Measurements from ENCODE around the gene MYZAP. TPM values are rescaled to one million over a fixed set of nuclear protein-coding genes. Genes with fewer than 3 reads are reported as not detected.

The MYZAP gene
- total RNA-seq, 1 experiment from 2014 or later: not detected

- no peak overlapping the region for H3K4me3 ChIP-seq (ENCODE audit: low read depth, low read length, poor library complexity, severe bottlenecking)
- BruUV-seq (replicated peaks): no TSS peak
- DNase-seq (ENCODE audit: low spot score): no peak
- CTCF ChIA-PET: no interaction called here
- POLR2A ChIA-PET (ENCODE audit: low non-redundant PET): no interaction called here
- no peak for TF ChIP-seq EZH2 (IDR thresholded peaks at IDR 0.05; ENCODE audit: borderline replicate concordance, low read depth, low read length, poor library complexity, severe bottlenecking)
- no peak for TF ChIP-seq CTCF (conservative IDR thresholded peaks at IDR 0.05; ENCODE audit: low read depth, low read length)
- intact Hi-C loops (cut with micrococcal nuclease; ENCODE audit: unreplicated experiment): no loop called here
- peaks cover 41% of the 10 kb centered on the region for H3K4me1 ChIP-seq (ENCODE audit: insufficient read depth, low read length, poor library complexity, severe bottlenecking)
- H3K9me3 ChIP-seq (ENCODE audit: low read depth, low read length, poor library complexity, severe bottlenecking): no peaks in the 10 kb centered on the region
- H3K36me3 ChIP-seq (ENCODE audit: insufficient read depth, low read length, poor library complexity, severe bottlenecking): no peaks in the 10 kb centered on the region
- no peak overlapping the region for H3K27ac ChIP-seq (ENCODE audit: low read depth, low read length, poor library complexity, severe bottlenecking)
- no peaks in the 10 kb centered on the region for H3K27me3 ChIP-seq (replicated peaks; ENCODE audit: insufficient read depth, low read depth, low read length, poor library complexity)
Measured at GRCh38 chr15:57556040-57556439, 35.7 kb upstream of the MYZAP start.

- Histone ChIP-seq H3K27ac (ENCODE audit: low read depth, low read length, poor library complexity, severe bottlenecking) (no peak overlapping the region), H3K9me3 (ENCODE audit: low read depth, low read length, poor library complexity, severe bottlenecking) (no peaks in the 10 kb centered on the region), H3K36me3 (ENCODE audit: insufficient read depth, low read length, poor library complexity, severe bottlenecking) (no peaks in the 10 kb centered on the region), H3K4me3 (ENCODE audit: low read depth, low read length, poor library complexity, severe bottlenecking) (no peak overlapping the region), H3K27me3 (replicated peaks; ENCODE audit: insufficient read depth, low read depth, low read length, poor library complexity) (no peaks in the 10 kb centered on the region), H3K4me1 (ENCODE audit: insufficient read depth, low read length, poor library complexity, severe bottlenecking) (peaks cover 29% of the 10 kb centered on the region)
- intact Hi-C loops (cut with micrococcal nuclease; ENCODE audit: unreplicated experiment): no loop called here
- POLR2A ChIA-PET (ENCODE audit: low non-redundant PET): no interaction called here
- BruUV-seq (replicated peaks): no TSS peak
- TF ChIP-seq EZH2 (IDR thresholded peaks at IDR 0.05; ENCODE audit: borderline replicate concordance, low read depth, low read length, poor library complexity, severe bottlenecking): no peak
- no peak for TF ChIP-seq CTCF (conservative IDR thresholded peaks at IDR 0.05; ENCODE audit: low read depth, low read length)
- DNase-seq (ENCODE audit: low spot score): no peak
- CTCF ChIA-PET: no interaction called here
Measured at GRCh38 chr15:57557267-57557666, 34.4 kb upstream of the MYZAP start.

- no peak for DNase-seq (ENCODE audit: low spot score)
- Histone ChIP-seq H3K4me1 (ENCODE audit: insufficient read depth, low read length, poor library complexity, severe bottlenecking) (peaks cover 23% of the 10 kb centered on the region), H3K9me3 (ENCODE audit: low read depth, low read length, poor library complexity, severe bottlenecking) (no peaks in the 10 kb centered on the region), H3K36me3 (ENCODE audit: insufficient read depth, low read length, poor library complexity, severe bottlenecking) (no peaks in the 10 kb centered on the region), H3K27ac (ENCODE audit: low read depth, low read length, poor library complexity, severe bottlenecking) (no peak overlapping the region), H3K27me3 (replicated peaks; ENCODE audit: insufficient read depth, low read depth, low read length, poor library complexity) (no peaks in the 10 kb centered on the region), H3K4me3 (ENCODE audit: low read depth, low read length, poor library complexity, severe bottlenecking) (no peak overlapping the region)
- intact Hi-C loops (cut with micrococcal nuclease; ENCODE audit: unreplicated experiment): no loop called here
- BruUV-seq (replicated peaks): no TSS peak
- ChIA-PET POLR2A (ENCODE audit: low non-redundant PET) (no interaction called here), CTCF (no interaction called here)
- no peak for TF ChIP-seq CTCF (conservative IDR thresholded peaks at IDR 0.05; ENCODE audit: low read depth, low read length)
- no peak for TF ChIP-seq EZH2 (IDR thresholded peaks at IDR 0.05; ENCODE audit: borderline replicate concordance, low read depth, low read length, poor library complexity, severe bottlenecking)
Measured at GRCh38 chr15:57557810-57558209, 33.9 kb upstream of the MYZAP start.
